PC-3 (cell line): ENCODE results near the gene FBXW10B. TPM values are rescaled to one million over a fixed set of nuclear protein-coding genes. Genes with fewer than 3 reads are reported as not detected.
"Not testable (repeated sequence)": the region's sequence is repeated elsewhere in the genome, so short reads cannot be mapped to it uniquely, and the experiment has no call there.

Experiments
- ATAC-seq: fragments of 200-7000 bp; cut with Tn5 transposase; 2 replicates; pipeline ENCODE4 v1.9.1; 2020; ENCODE audit warnings: mild to moderate bottlenecking, moderate library complexity
- BruUV-seq: library from RNA; stranded (reverse); fragments of 400-500 nt; replicated peaks from 2 replicates; lab custom pipeline; 2021; lab: Mats Ljungman, UMichigan
- CTCF ChIA-PET: fragments of 300-600 bp; sonication (Branson Sonifier 250); formaldehyde crosslinking; loops from one replicate; lab custom pipeline; 2022; ENCODE audit warnings: antibody characterized with exemption; lab: Charles Lee
- POLR2A ChIA-PET: fragments of 300-600 bp; sonication (Branson Sonifier 250); formaldehyde crosslinking; loops from one replicate; lab custom pipeline; 2022; ENCODE audit warnings: antibody characterized with exemption; ENCODE audit not compliant: unreplicated experiment; lab: Charles Lee
- DNase-seq: peaks from one replicate; pipeline ENCODE4 v3.0.0-alpha.2; 2015
- H2AFZ ChIP-seq: fragments of 300-600 bp; sonication (generic); 2 replicates; pipeline ENCODE4 v1.6.0; 2016; ENCODE audit warnings: antibody characterized with exemption, low read length
- H3F3A ChIP-seq: fragments of 300-600 bp; sonication (generic); one replicate; pipeline ENCODE4 v1.6.0; 2017; ENCODE audit warnings: antibody characterized with exemption, low read length, control low read depth, mild to moderate bottlenecking; ENCODE audit not compliant: unreplicated experiment
- H3K27ac ChIP-seq: fragments of 300-600 bp; sonication (generic); 2 replicates; pipeline ENCODE4 v1.5.1; 2016; ENCODE audit warnings: mild to moderate bottlenecking, low read length
- H3K27me3 ChIP-seq: fragments of 300-600 bp; sonication (generic); 2 replicates; pipeline ENCODE4 v1.6.1; 2016; ENCODE audit warnings: low read length, mixed read lengths
- H3K36me3 ChIP-seq: fragments of 300-600 bp; sonication (generic); 2 replicates; pipeline ENCODE4 v1.6.1; 2016; ENCODE audit warnings: low read depth, mixed run types, low read length, mixed read lengths
- H3K4me1 ChIP-seq: fragments of 300-600 bp; sonication (generic); 2 replicates; pipeline ENCODE4 v1.5.1; 2016; ENCODE audit warnings: low read length; ENCODE audit not compliant: insufficient read depth
- H3K4me2 ChIP-seq: fragments of 300-600 bp; sonication (generic); 2 replicates; pipeline ENCODE4 v1.6.0; 2016; ENCODE audit warnings: low read length
- H3K4me3 ChIP-seq: fragments of 300-600 bp; sonication (generic); 2 replicates; pipeline ENCODE4 v1.5.1; 2016; ENCODE audit warnings: mild to moderate bottlenecking, low read length, mixed read lengths
- H3K79me2 ChIP-seq: fragments of 300-600 bp; sonication (generic); 2 replicates; pipeline ENCODE4 v1.6.1; 2017; ENCODE audit warnings: low read length, mixed read lengths
- H3K9ac ChIP-seq: fragments of 300-600 bp; sonication (generic); 2 replicates; pipeline ENCODE4 v1.6.0; 2016; ENCODE audit warnings: mild to moderate bottlenecking, low read length
- H3K9me2 ChIP-seq: fragments of 300-600 bp; sonication (generic); replicated peaks from 2 replicates; pipeline ENCODE4 v1.6.1; 2016; ENCODE audit warnings: mixed run types, low read length, mixed read lengths
- H3K9me3 ChIP-seq: fragments of 300-600 bp; sonication (generic); 2 replicates; pipeline ENCODE4 v1.6.1; 2016; ENCODE audit warnings: low read length, mixed read lengths
- H4K20me1 ChIP-seq: fragments of 300-600 bp; sonication (generic); 2 replicates; pipeline ENCODE4 v1.6.1; 2016; ENCODE audit warnings: low read length, mixed read lengths
- intact Hi-C: fragments of 100-400 bp; cut with micrococcal nuclease; formaldehyde crosslinking; loops from 2 replicates; pipeline ENCODE4 v1.9.0; 2023
- total RNA-seq: library from RNA; depleted of rRNA; stranded (reverse); fragments of >200 nt; gene quantifications from 2 replicates; pipeline ENCODE4 v1.2.3, GENCODE V29; 2014; rRNA removed
- TF ChIP-seq, protein P1 (sequence below): fragments of 300-600 bp; sonication (generic); conservative IDR thresholded peaks from 2 replicates; pipeline ENCODE4 v1.5.1; 2017; ENCODE audit warnings: antibody characterized with exemption, low read depth, mild to moderate bottlenecking, low read length

FBXW10B gene
- total RNA-seq, 1 experiment from 2014 or later, result 7.0 TPM

DNA sequence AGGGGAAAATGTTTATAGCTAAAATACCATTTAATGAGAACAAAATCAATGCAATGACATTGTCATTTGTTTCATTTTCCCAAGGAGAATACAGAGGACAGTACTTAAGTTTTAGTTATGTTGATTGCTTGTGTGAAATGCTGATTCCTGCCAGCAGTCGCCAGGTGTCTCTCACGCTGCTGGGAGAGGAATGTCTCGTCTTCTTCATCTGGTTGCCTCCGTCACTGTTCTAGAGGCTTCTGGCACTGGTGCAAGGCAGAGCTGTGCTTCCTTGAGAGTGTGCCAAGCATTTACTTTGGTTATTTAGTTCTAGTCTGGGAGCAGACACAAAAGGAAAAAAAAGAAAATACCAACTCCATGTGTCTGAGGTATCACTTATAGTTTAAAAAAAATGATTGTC is 45.6 kb downstream of the FBXW10B start:
- H3K27me3 ChIP-seq, H3K4me2 ChIP-seq, H3K9ac ChIP-seq, H3K79me2 ChIP-seq, H3K27ac ChIP-seq, H3F3A ChIP-seq, H3K9me2 ChIP-seq, BruUV-seq, H3K36me3 ChIP-seq, intact Hi-C loops, H2AFZ ChIP-seq, H3K9me3 ChIP-seq, CTCF ChIA-PET, H3K4me3 ChIP-seq, H4K20me1 ChIP-seq, POLR2A ChIA-PET, H3K4me1 ChIP-seq: not testable (repeated sequence)
- TF ChIP-seq, protein P1, sequence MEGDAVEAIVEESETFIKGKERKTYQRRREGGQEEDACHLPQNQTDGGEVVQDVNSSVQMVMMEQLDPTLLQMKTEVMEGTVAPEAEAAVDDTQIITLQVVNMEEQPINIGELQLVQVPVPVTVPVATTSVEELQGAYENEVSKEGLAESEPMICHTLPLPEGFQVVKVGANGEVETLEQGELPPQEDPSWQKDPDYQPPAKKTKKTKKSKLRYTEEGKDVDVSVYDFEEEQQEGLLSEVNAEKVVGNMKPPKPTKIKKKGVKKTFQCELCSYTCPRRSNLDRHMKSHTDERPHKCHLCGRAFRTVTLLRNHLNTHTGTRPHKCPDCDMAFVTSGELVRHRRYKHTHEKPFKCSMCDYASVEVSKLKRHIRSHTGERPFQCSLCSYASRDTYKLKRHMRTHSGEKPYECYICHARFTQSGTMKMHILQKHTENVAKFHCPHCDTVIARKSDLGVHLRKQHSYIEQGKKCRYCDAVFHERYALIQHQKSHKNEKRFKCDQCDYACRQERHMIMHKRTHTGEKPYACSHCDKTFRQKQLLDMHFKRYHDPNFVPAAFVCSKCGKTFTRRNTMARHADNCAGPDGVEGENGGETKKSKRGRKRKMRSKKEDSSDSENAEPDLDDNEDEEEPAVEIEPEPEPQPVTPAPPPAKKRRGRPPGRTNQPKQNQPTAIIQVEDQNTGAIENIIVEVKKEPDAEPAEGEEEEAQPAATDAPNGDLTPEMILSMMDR, result peak; percentile 30; the same call in 1 of the 2 replicates
- peak; percentile 38; the same call in 1 of the 2 replicates for ATAC-seq
- peak; percentile 58 for DNase-seq

Other genes with a start within 250 kb of the FBXW10B start
- 5.0 and 8.9 TPM in 2 replicates for gene CDRT4, start 152.1 kb downstream of the FBXW10B start, total RNA-seq
- gene TVP23C, start 56.2 kb downstream of the FBXW10B start, total RNA-seq, result 23.7 and 24.0 TPM in 2 replicates
- gene TRIM16, start 64.6 kb upstream of the FBXW10B start, total RNA-seq, result 76.2 and 76.6 TPM in 2 replicates
- gene ZNF286A, start 80.0 kb upstream of the FBXW10B start, total RNA-seq, result 49.6 and 94.1 TPM in 2 replicates
- gene TBC1D26, start 112.6 kb upstream of the FBXW10B start, total RNA-seq, result not detected in 2 replicates